A673 (cell line): Measurements from ENCODE around the gene ADAMTS14. TPM values are rescaled to one million over a fixed set of nuclear protein-coding genes. Genes with fewer than 3 reads are reported as not detected.

Source experiments
- BruUV-seq: library from RNA; stranded (reverse); fragments of 400-500 nt; replicated peaks from 2 replicates; lab custom pipeline; 2021; lab: Mats Ljungman, UMichigan
- CTCF ChIA-PET: fragments of 300-600 bp; sonication (Branson Sonifier 250); formaldehyde crosslinking; loops from one replicate; lab custom pipeline; 2022; ENCODE audit warnings: antibody characterized with exemption; lab: Charles Lee
- POLR2A ChIA-PET: fragments of 300-600 bp; sonication (Branson Sonifier 250); formaldehyde crosslinking; loops from one replicate; lab custom pipeline; 2022; ENCODE audit warnings: antibody characterized with exemption; ENCODE audit not compliant: low non-redundant PET; lab: Charles Lee
- DNase-seq: peaks from one replicate; pipeline ENCODE4 v3.0.0-alpha.2; 2015; ENCODE audit warnings: low spot score
- H3K27ac ChIP-seq: fragments of 200-600 bp; sonication (generic); 2 replicates; pipeline ENCODE4 v1.5.1; 2016; ENCODE audit warnings: mixed run types, low read depth, mild to moderate bottlenecking, mixed read lengths, antibody characterized with exemption, low read length; ENCODE audit not compliant: poor library complexity, severe bottlenecking
- H3K27me3 ChIP-seq: fragments of 200-600 bp; sonication (generic); replicated peaks from 2 replicates; pipeline ENCODE4 v1.6.1; 2017; ENCODE audit warnings: mixed run types, low read depth, mild to moderate bottlenecking, mixed read lengths, antibody characterized with exemption, low read length; ENCODE audit not compliant: insufficient read depth, poor library complexity
- H3K36me3 ChIP-seq: fragments of 200-600 bp; sonication (generic); 2 replicates; pipeline ENCODE4 v1.6.1; 2016; ENCODE audit warnings: mixed run types, mild to moderate bottlenecking, mixed read lengths, antibody characterized with exemption, low read length; ENCODE audit not compliant: insufficient read depth, poor library complexity, severe bottlenecking
- H3K4me1 ChIP-seq: fragments of 200-600 bp; sonication (generic); 2 replicates; pipeline ENCODE4 v1.6.1; 2017; ENCODE audit warnings: mixed run types, mild to moderate bottlenecking, mixed read lengths, antibody characterized with exemption, low read length; ENCODE audit not compliant: insufficient read depth, poor library complexity, severe bottlenecking
- H3K4me3 ChIP-seq: fragments of 200-600 bp; sonication (generic); 2 replicates; pipeline ENCODE4 v1.5.1; 2016; ENCODE audit warnings: low read depth, mixed run types, mild to moderate bottlenecking, mixed read lengths, low read length; ENCODE audit not compliant: poor library complexity, severe bottlenecking
- H3K9me3 ChIP-seq: fragments of 200-600 bp; sonication (generic); 2 replicates; pipeline ENCODE4 v1.6.1; 2016; ENCODE audit warnings: mixed run types, low read depth, mild to moderate bottlenecking, mixed read lengths, antibody characterized with exemption, low read length; ENCODE audit not compliant: poor library complexity, severe bottlenecking
- CTCF ChIP-seq: fragments of 300-800, 200-600 bp; sonication (generic); conservative IDR thresholded peaks from 2 replicates; pipeline ENCODE4 v1.5.1; 2017; ENCODE audit warnings: low read depth, mild to moderate bottlenecking, antibody characterized with exemption, low read length, moderate library complexity, mixed read lengths
- EZH2 ChIP-seq: fragments of 200-600 bp; sonication (generic); IDR thresholded peaks from 2 replicates; pipeline ENCODE4 v1.6.1; 2017; ENCODE audit warnings: borderline replicate concordance, low read depth, mild to moderate bottlenecking, mixed read lengths, antibody characterized with exemption, low read length; ENCODE audit not compliant: poor library complexity, severe bottlenecking
- intact Hi-C: fragments of 100-400 bp; cut with micrococcal nuclease; formaldehyde crosslinking; loops from one replicate; pipeline ENCODE4 v1.10.0; 2022; ENCODE audit not compliant: unreplicated experiment
- total RNA-seq: library from RNA; stranded (reverse); gene quantifications from 2 replicates; pipeline ENCODE4 v1.2.3, GENCODE V29; 2021

Gene ADAMTS14
- total RNA-seq, 1 experiment from 2014 or later: 0.21 TPM

DNA sequence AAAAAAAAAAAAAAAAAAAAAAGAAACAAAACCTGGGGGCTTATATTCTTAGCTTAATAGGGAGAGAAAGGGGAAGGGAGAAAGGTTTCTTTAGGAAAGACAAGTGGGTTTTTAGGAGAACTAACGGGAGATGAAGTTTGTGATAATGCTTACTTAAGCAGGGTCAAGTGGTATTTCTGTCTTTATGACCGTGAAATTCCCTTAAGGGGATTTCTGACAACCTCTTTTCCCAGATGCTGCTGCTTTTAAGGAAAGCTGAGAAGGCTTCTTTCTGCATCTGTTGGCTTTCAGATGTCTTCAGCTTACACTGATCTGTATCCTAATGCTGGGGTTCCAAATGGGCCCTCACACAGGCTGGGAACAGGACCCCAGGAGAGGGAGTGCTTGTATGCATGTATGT, 42.6 kb downstream of the ADAMTS14 start:
- no TSS peak for BruUV-seq
- H3K27ac ChIP-seq: no peak overlapping the region
- ChIA-PET CTCF (interaction anchor here (1.0 kb wide), 1 partner anchor 156 kb away, joined by 6 read pairs; no protein-coding TSS in a partner anchor), POLR2A (interaction anchor here (0.6 kb wide), 1 partner anchor 845 kb away, joined by 4 read pairs; no protein-coding TSS in a partner anchor)
- H3K4me1 ChIP-seq: no peaks in the 10 kb centered on the region
- H3K4me3 ChIP-seq: no peak overlapping the region
- TF ChIP-seq CTCF (no peak), EZH2 (no peak)
- DNase-seq: no peak
- no peaks in the 10 kb centered on the region for H3K9me3 ChIP-seq
- intact Hi-C loops: no loop called here
- H3K36me3 ChIP-seq: no peaks in the 10 kb centered on the region
- no peaks in the 10 kb centered on the region for H3K27me3 ChIP-seq

DNA sequence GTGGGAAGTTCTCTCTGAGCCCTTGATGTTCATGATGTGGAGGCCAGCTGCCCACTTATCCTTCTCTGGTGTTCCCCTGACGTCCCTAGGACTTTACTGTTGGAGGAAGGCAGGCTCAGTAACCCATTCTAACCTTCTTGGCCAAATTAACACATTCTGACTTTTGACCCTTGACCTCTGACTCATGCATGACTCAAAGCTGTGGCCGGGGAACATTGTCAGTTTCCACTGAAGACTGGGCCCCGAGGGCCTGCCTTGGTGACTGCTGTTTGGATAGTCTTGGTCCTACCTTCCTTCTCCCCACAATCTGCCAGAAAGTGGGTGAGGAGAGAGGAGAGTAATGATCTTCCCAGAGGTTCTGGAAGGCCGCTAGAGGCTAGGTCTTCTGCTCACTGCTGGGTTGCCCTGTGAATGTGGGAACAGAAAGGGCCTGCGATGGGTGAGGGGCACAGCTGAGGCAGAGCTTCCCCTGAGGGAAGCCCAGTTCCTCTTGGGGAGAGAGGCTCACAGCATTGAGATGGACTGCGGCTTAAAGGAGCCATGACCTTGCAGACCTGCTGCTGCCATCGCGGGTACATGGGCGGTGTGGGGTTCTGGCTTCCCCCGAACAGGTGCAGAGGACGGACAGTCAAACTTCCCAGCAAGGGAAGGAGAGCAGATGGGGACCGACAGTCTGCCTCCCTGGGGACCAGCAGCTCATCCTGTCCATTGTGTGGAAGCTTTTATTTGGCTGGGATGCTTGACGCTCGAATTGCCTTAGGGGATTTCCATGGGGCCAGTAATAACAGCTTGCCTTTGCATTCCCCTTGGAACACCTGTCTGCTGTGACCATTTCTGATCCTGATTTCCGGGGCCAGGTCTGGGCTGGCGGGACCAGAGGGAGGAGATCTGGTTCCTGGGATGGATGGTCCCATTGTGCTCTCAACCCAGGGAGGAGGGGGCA, 43.8 kb downstream of the ADAMTS14 start:
- BruUV-seq: no TSS peak
- Histone ChIP-seq H3K4me3 (no peak overlapping the region), H3K27me3 (no peaks in the 10 kb centered on the region), H3K9me3 (no peaks in the 10 kb centered on the region), H3K27ac (no peak overlapping the region), H3K4me1 (no peaks in the 10 kb centered on the region), H3K36me3 (no peaks in the 10 kb centered on the region)
- TF ChIP-seq EZH2 (no peak), CTCF (no peak)
- ChIA-PET CTCF (no interaction called here), POLR2A (interaction anchor here (0.6 kb wide), 1 partner anchor 127 kb away, joined by 4 read pairs; no protein-coding TSS in a partner anchor)
- intact Hi-C loops: no loop called here
- DNase-seq: peak; percentile 54

DNA sequence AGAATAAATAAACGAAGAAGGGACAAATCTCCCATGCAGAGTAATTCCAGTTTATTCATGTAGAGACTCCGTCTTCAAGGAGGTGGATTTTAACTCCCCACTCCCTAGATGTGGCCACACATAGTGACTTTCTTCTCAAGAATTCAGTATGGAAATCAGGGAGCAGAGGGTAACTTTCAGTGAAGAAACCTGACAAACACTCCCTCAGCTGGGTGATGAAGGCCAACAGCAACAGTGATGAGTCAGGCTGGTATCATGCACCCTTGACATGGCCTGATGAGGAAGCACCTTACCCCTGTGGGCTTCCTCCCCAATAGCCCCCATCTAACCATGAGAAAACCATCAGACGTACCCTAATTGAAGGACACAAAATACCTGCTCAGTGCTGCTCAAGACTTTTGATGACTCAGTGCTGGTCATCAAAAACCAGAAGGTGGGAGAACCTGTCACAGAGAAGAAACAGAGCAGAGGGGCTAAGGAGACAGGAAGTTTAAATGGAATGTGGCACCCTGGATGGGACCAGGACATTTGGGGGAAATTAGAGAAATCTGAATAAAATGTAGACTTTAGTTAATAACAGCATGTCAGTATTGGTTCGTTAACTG, 50.6 kb downstream of the ADAMTS14 start:
- TF ChIP-seq EZH2: no peak
- TF ChIP-seq CTCF: no peak
- BruUV-seq: no TSS peak
- CTCF ChIA-PET: no interaction called here
- H3K36me3 ChIP-seq: no peaks in the 10 kb centered on the region
- POLR2A ChIA-PET: no interaction called here
- no peaks in the 10 kb centered on the region for H3K9me3 ChIP-seq
- DNase-seq: no peak
- no peaks in the 10 kb centered on the region for H3K4me1 ChIP-seq
- intact Hi-C loops: no loop called here
- H3K27ac ChIP-seq: no peak overlapping the region
- no peak overlapping the region for H3K4me3 ChIP-seq
- no peaks in the 10 kb centered on the region for H3K27me3 ChIP-seq
